Neural cell (in vitro differentiated cells): ENCODE results near the gene KCNIP4.

Source experiments
- CTCF ChIP-seq: fragments of 450-650 bp; IDR thresholded peaks from 2 replicates; pipeline ENCODE4 v1.5.1; 2014; ENCODE audit warnings: antibody characterized with exemption, mild to moderate bottlenecking, moderate library complexity; ENCODE audit not compliant: poor library complexity, severe bottlenecking
- EP300 ChIP-seq: fragments of 450-650 bp; conservative IDR thresholded peaks from 2 replicates; pipeline ENCODE4 v1.6.1; 2014; ENCODE audit warnings: antibody characterized with exemption, mild to moderate bottlenecking, moderate library complexity; ENCODE audit not compliant: poor library complexity, severe bottlenecking
- EZH2 ChIP-seq: fragments of 200-600, 300-800 bp; shearing (Covaris generic), sonication (generic); IDR thresholded peaks from 2 replicates; pipeline ENCODE4 v1.6.1; 2014; ENCODE audit warnings: antibody characterized with exemption, low read length, borderline replicate concordance, mild to moderate bottlenecking; ENCODE audit not compliant: insufficient read depth, poor library complexity, severe bottlenecking
- POLR2AphosphoS5 ChIP-seq: IDR thresholded peaks from 2 replicates; pipeline ENCODE4 v1.6.1; 2012
- RAD21 ChIP-seq: fragments of 450-650 bp; conservative IDR thresholded peaks from 2 replicates; pipeline ENCODE4 v1.6.1; 2014; ENCODE audit warnings: antibody characterized with exemption, mild to moderate bottlenecking, moderate library complexity
- REST ChIP-seq: IDR thresholded peaks from 2 replicates; pipeline ENCODE4 v1.6.1; 2012; ENCODE audit warnings: borderline replicate concordance
- SMC3 ChIP-seq: fragments of 450-650 bp; conservative IDR thresholded peaks from 2 replicates; pipeline ENCODE4 v1.6.1; 2014; ENCODE audit warnings: antibody characterized with exemption, mild to moderate bottlenecking, moderate library complexity; ENCODE audit not compliant: poor library complexity
- TAF1 ChIP-seq: IDR thresholded peaks from 2 replicates; pipeline ENCODE4 v1.6.1; 2012; ENCODE audit warnings: low read depth

- no peak for TF ChIP-seq CTCF
- no peak for TF ChIP-seq POLR2AphosphoS5
- no peak for TF ChIP-seq TAF1
- TF ChIP-seq RAD21 = no peak
- no peak for TF ChIP-seq EZH2
- TF ChIP-seq EP300 = no peak
- TF ChIP-seq SMC3 = no peak
- TF ChIP-seq REST = no peak
Observed at GRCh38 chr4:21126014-21126512, 822.5 kb downstream of the KCNIP4 start.
